ENCODE data around the gene ITGAX.

GRCh38 chr16:31382485-31383161 lies 27.6 kb downstream of the ITGAX start:
- TF ChIP-seq POLR2A (IDR thresholded peaks at IDR 0.05; ENCODE audit: low read length) (no peak), GATA1 (IDR thresholded peaks at IDR 0.05; ENCODE audit: low read depth, low read length) (no peak)
